Activated naive CD8-positive, alpha-beta T cell treated with anti-CD3 and anti-CD28 coated beads, Interleukin-2, amount 10 ng/mL, durations not matched to agents 7 days and 5 days (primary cell): Measurements from ENCODE around the gene PARP12. TPM values are rescaled to one million over a fixed set of nuclear protein-coding genes. Genes with fewer than 3 reads are reported as not detected.

Experiments used
- ATAC-seq: fragments of 150-1000 bp; cut with Tn5 transposase; one replicate; pipeline ENCODE4 v1.10.0; 2021; ENCODE audit warnings: low read depth, moderate library complexity
- POLR2A ChIA-PET: fragments of 350-600 bp; sonication (Branson Sonifier 250); formaldehyde crosslinking; loops from one replicate; lab custom pipeline; 2021; ENCODE audit warnings: antibody characterized with exemption; lab: Charles Lee
- DNase-seq: peaks from one replicate; pipeline ENCODE4 v3.0.0; 2021
- H3K27ac Mint-ChIP-seq: one replicate; pipeline ENCODE4 v1.8.0; 2022; ENCODE audit warnings: mild to moderate bottlenecking, mixed read lengths
- H3K27me3 Mint-ChIP-seq: one replicate; pipeline ENCODE4 v1.8.0; 2022; ENCODE audit warnings: mild to moderate bottlenecking, moderate library complexity, mixed read lengths
- H3K36me3 Mint-ChIP-seq: one replicate; pipeline ENCODE4 v1.8.0; 2021; ENCODE audit warnings: mild to moderate bottlenecking, mixed read lengths
- H3K4me1 Mint-ChIP-seq: one replicate; pipeline ENCODE4 v1.8.0; 2021; ENCODE audit warnings: mixed read lengths
- H3K4me3 Mint-ChIP-seq: one replicate; pipeline ENCODE4 v1.8.0; 2022; ENCODE audit warnings: mild to moderate bottlenecking, moderate library complexity, mixed read lengths
- H3K9me3 Mint-ChIP-seq: one replicate; pipeline ENCODE4 v1.8.0; 2021; ENCODE audit warnings: mixed read lengths
- total RNA-seq, 2 experiments: library from RNA; stranded (reverse); gene quantifications; one replicate each; pipeline ENCODE4 v1.2.3, GENCODE V29; 2021

The PARP12 gene
- total RNA-seq, 2 experiments from 2014 or later = 125 to 126 TPM

DNA sequence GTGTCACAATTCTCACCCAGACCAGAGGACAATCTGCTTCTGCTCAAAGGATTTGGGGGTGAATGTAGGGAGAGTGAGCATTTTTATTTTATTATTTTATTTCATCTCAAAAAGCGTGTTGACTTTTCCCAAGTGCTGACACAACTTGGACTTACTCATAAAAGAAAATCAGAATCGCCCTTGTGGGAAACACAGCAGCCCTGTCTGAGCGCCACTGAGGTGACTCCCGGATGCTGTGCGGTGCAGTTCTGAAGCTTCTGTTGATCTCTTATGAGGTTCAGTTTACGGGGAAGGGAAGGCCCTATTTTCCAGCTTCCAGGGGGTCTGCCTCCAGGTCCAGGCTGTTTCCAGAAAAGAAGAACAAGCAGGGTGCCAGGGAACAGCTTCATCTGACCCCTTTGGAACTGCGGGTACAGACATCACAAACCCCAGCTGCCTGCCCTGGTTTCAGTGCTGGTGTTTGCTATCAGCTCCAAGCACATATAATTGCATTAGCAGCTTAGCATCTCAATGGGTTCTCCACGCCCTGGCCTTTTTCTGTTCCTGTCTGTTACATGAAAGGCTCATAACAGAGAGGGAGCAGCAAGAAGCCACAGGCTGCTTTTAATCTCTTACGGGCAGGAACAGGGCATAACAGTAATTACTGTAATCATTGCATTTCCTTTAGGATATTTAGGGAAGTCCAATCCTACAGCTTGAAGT is 52.4 kb downstream of the PARP12 start:
- ATAC-seq (no peak), DNase-seq (no peak)
- H3K9me3 Mint-ChIP-seq = no peaks in the 10 kb centered on the region
- no peaks in the 10 kb centered on the region for H3K27me3 Mint-ChIP-seq
- POLR2A ChIA-PET = interaction anchor here (0.7 kb wide), 1 partner anchor 617 kb away, joined by 3 read pairs; no protein-coding TSS in a partner anchor
- no peaks in the 10 kb centered on the region for H3K36me3 Mint-ChIP-seq
- no peak overlapping the region for H3K4me3 Mint-ChIP-seq
- H3K4me1 Mint-ChIP-seq = peaks cover 1% of the 10 kb centered on the region
- H3K27ac Mint-ChIP-seq = no peak overlapping the region

- Mint-ChIP-seq H3K27ac (no peak overlapping the region), H3K36me3 (no peaks in the 10 kb centered on the region), H3K4me1 (peaks cover 1% of the 10 kb centered on the region), H3K27me3 (no peaks in the 10 kb centered on the region), H3K4me3 (no peak overlapping the region), H3K9me3 (no peaks in the 10 kb centered on the region)
- no peak for ATAC-seq
- no peak for DNase-seq
- POLR2A ChIA-PET = interaction anchor here (0.7 kb wide), 1 partner anchor 617 kb away, joined by 3 read pairs; no protein-coding TSS in a partner anchor
Observed at GRCh38 chr7:140009735-140010134, 53.0 kb downstream of the PARP12 start.

GRCh38 chr7:140008755-140009610 is 53.8 kb downstream of the PARP12 start:
- ATAC-seq (peak; percentile 30), DNase-seq (no peak)
- Mint-ChIP-seq H3K9me3 (no peaks in the 10 kb centered on the region), H3K27me3 (no peaks in the 10 kb centered on the region), H3K27ac (no peak overlapping the region), H3K4me3 (no peak overlapping the region), H3K36me3 (no peaks in the 10 kb centered on the region), H3K4me1 (peaks cover 1% of the 10 kb centered on the region)
- POLR2A ChIA-PET = interaction anchor here (0.9 kb wide), 1 partner anchor 373 kb away, joined by 3 read pairs; no protein-coding TSS in a partner anchor

- no peak for DNase-seq
- Mint-ChIP-seq H3K4me3 (no peak overlapping the region), H3K27me3 (no peaks in the 10 kb centered on the region), H3K36me3 (no peaks in the 10 kb centered on the region), H3K4me1 (peaks cover 1% of the 10 kb centered on the region), H3K9me3 (no peaks in the 10 kb centered on the region), H3K27ac (no peak overlapping the region)
- no peak for ATAC-seq
- POLR2A ChIA-PET = no interaction called here
Observed at GRCh38 chr7:140007051-140007690, 55.6 kb downstream of the PARP12 start.

DNA sequence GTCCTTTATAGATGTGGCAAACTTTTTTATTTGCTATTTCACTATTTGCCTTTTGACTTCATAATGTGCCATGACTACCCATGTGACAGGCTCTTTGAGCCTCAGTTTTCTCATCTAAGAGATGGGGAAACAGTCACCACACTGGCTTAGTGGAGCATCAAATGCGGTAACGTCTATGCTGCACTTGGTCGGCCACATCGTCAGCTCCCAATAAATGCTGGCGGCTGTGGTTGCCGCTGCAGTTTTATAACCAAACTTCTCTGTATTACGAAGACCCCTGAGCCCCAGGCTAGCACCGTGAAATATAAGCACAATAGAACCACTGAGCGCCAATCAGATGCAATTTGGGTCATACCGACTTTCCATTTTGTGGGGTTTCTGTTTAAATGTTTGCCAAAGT is 56.2 kb downstream of the PARP12 start:
- no peak for DNase-seq
- H3K27ac Mint-ChIP-seq = no peak overlapping the region
- POLR2A ChIA-PET = no interaction called here
- H3K9me3 Mint-ChIP-seq = no peaks in the 10 kb centered on the region
- H3K27me3 Mint-ChIP-seq = no peaks in the 10 kb centered on the region
- no peak for ATAC-seq
- H3K36me3 Mint-ChIP-seq = no peaks in the 10 kb centered on the region
- no peaks in the 10 kb centered on the region for H3K4me1 Mint-ChIP-seq
- no peak overlapping the region for H3K4me3 Mint-ChIP-seq

- DNase-seq = no peak
- no peaks in the 10 kb centered on the region for H3K4me1 Mint-ChIP-seq
- POLR2A ChIA-PET = no interaction called here
- no peaks in the 10 kb centered on the region for H3K9me3 Mint-ChIP-seq
- H3K27me3 Mint-ChIP-seq = no peaks in the 10 kb centered on the region
- no peak overlapping the region for H3K4me3 Mint-ChIP-seq
- H3K27ac Mint-ChIP-seq = no peak overlapping the region
- no peak for ATAC-seq
- H3K36me3 Mint-ChIP-seq = no peaks in the 10 kb centered on the region
Observed at GRCh38 chr7:140005754-140006503, 56.8 kb downstream of the PARP12 start.

GRCh38 chr7:140005341-140005740 is 57.4 kb downstream of the PARP12 start:
- Mint-ChIP-seq H3K36me3 (no peaks in the 10 kb centered on the region), H3K4me3 (no peak overlapping the region), H3K9me3 (no peaks in the 10 kb centered on the region), H3K27me3 (no peaks in the 10 kb centered on the region), H3K27ac (no peak overlapping the region), H3K4me1 (no peaks in the 10 kb centered on the region)
- POLR2A ChIA-PET = no interaction called here
- ATAC-seq = no peak
- no peak for DNase-seq

DNA sequence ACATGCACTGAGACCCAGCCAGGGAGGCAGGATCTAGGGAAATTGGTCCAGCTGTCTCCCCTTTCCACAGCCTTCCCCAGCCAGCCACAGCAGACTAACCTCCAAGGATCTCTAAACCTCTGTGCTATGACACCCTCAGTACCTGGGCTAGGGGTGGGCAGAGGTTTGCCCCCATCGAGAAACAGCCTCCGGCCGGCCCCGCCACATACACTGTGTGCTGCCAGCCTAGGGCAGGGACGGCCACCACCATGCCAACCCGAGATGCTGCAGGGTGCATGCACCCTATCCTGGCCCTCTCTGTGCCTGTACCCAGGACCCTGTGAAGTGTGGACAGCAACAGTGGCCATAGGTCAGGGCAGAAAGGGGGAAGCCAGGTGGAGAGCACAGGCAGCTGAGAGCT is 58.1 kb downstream of the PARP12 start:
- no peak for ATAC-seq

GRCh38 chr7:140003913-140004382 is 58.8 kb downstream of the PARP12 start:
- no peak overlapping the region for H3K27ac Mint-ChIP-seq
- no peaks in the 10 kb centered on the region for H3K36me3 Mint-ChIP-seq
- POLR2A ChIA-PET = no interaction called here
- H3K4me3 Mint-ChIP-seq = no peak overlapping the region
- DNase-seq (no peak), ATAC-seq (no peak)
- no peaks in the 10 kb centered on the region for H3K27me3 Mint-ChIP-seq
- no peaks in the 10 kb centered on the region for H3K9me3 Mint-ChIP-seq
- H3K4me1 Mint-ChIP-seq = no peaks in the 10 kb centered on the region

More for the DNA sequence above, 58.1 kb downstream of the PARP12 start:
- Mint-ChIP-seq H3K9me3 (no peaks in the 10 kb centered on the region), H3K27ac (no peak overlapping the region), H3K36me3 (no peaks in the 10 kb centered on the region), H3K4me1 (no peaks in the 10 kb centered on the region), H3K27me3 (no peaks in the 10 kb centered on the region), H3K4me3 (no peak overlapping the region)
- POLR2A ChIA-PET = no interaction called here
- no peak for DNase-seq

DNA sequence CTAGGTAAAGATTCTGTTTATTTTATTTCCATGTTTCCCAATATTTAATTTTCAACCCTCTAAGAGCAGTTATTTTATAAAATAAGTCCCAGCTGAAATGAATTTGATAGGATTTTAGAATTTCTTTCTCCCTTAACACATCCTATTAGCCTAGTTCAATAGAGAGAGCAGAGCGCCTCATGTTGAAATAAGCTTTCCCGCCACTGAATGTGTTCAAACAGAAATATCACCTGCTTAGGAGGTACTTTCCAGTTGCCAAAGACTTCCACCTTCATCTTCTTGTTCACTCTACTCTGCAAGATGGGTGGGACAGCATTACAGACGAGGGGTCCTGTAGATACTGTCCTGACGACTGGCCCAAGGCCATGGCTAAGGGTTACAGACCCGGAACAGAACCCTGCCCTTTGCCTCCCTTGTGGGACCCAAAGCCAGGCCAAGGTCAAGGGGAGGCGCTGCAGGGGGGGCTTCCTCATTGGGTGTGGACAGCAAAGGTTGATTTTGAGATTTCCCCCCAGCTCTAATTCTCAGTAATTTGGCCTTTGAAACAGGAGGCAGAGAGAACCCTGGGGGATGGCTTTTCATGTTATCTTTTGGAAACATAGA is 62.0 kb downstream of the PARP12 start:
- no peak for ATAC-seq
- H3K27ac Mint-ChIP-seq = no peak overlapping the region
- no peak overlapping the region for H3K4me3 Mint-ChIP-seq
- H3K36me3 Mint-ChIP-seq = no peaks in the 10 kb centered on the region
- H3K27me3 Mint-ChIP-seq = no peaks in the 10 kb centered on the region
- no peak for DNase-seq
- H3K4me1 Mint-ChIP-seq = no peaks in the 10 kb centered on the region
- no peaks in the 10 kb centered on the region for H3K9me3 Mint-ChIP-seq
- POLR2A ChIA-PET = interaction anchor here (0.7 kb wide), 1 partner anchor 24 kb away, joined by 3 read pairs; no protein-coding TSS in a partner anchor

DNA sequence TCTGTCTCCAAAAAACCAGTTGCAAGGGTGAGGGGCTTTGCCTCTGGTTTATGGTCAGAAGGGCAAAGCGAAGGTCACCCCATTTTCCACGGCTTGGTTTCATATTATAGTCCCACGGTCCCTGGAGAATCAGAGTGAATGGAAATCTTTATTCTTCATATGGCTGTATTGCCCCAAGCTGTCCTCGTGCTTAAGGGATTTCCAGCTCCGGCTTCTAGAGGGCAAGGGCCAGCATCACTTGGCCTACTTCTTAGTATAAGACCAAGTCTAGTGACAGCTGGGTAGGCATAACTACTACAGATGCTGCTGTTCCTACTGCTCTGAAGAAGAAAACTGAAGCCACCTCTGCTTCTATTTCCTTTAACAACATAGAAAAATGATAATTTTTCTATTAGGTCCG is 63.2 kb downstream of the PARP12 start:
- no peak for ATAC-seq
- no peaks in the 10 kb centered on the region for H3K4me1 Mint-ChIP-seq
- H3K9me3 Mint-ChIP-seq = no peaks in the 10 kb centered on the region
- no peaks in the 10 kb centered on the region for H3K27me3 Mint-ChIP-seq
- no peak overlapping the region for H3K27ac Mint-ChIP-seq
- H3K36me3 Mint-ChIP-seq = no peaks in the 10 kb centered on the region
- POLR2A ChIA-PET = no interaction called here
- H3K4me3 Mint-ChIP-seq = no peak overlapping the region
- no peak for DNase-seq

DNA sequence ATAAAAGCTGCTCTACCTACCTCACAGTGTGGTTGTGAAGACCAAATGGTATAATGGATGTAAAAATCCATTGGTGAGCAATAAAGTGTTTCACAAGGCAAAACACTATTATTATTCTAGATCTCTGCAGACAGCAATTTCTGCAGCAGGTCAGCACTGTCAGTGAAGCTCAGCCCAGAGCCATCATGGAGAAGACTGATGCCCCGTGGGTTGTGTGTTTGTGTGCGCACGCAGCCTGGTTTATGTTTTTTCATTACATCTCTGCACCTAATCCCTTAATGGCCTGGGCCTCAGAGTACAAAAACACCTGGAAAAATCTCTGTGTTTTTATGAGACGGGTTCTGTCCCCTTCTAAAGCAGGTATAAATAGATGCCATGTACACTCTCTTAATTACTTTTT is 64.2 kb downstream of the PARP12 start:
- Mint-ChIP-seq H3K27ac (no peak overlapping the region), H3K4me1 (no peaks in the 10 kb centered on the region), H3K4me3 (no peak overlapping the region), H3K9me3 (no peaks in the 10 kb centered on the region), H3K27me3 (no peaks in the 10 kb centered on the region), H3K36me3 (no peaks in the 10 kb centered on the region)
- ATAC-seq (no peak), DNase-seq (no peak)
- POLR2A ChIA-PET = no interaction called here
